ENCODE data around the gene UBE2QL1. TPM values are rescaled to one million over a fixed set of nuclear protein-coding genes. Genes with fewer than 3 reads are reported as not detected.

Gene UBE2QL1
- total RNA-seq, 1 experiment from 2014 or later, result 0.11 TPM

DNA sequence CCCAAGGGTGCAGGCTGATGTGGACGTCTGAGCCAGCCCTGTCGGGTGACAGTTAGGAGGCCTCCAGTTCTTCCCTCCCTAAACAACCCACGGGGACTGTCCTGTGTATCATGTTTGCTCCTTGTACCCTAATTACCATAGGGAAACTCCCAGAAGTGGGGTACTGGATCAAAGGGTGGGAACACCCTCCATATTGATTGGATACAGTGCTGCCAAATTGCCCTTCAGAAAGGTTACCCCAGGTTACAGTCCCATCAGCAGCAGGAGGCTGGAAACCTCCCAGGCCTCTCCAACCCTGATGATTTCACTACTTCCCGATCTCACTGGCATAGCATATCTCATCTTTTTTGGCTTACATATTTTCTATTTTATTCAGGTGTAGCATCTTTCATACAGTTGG, 22.0 kb downstream of the UBE2QL1 start:
- H4K91ac ChIP-seq (ENCODE audit: insufficient read length, low read depth, low read length), result no peak overlapping the region
- no peak overlapping the region for H3K4me2 ChIP-seq (ENCODE audit: insufficient read depth, insufficient read length, low read length)
- no peak overlapping the region for H3K14ac ChIP-seq (ENCODE audit: insufficient read depth, low read length)
- no peak overlapping the region for H2AK5ac ChIP-seq (ENCODE audit: insufficient read length, low read length)
- no peaks in the 10 kb centered on the region for H3K79me2 ChIP-seq (ENCODE audit: insufficient read depth, low read length)
- no peaks in the 10 kb centered on the region for H3K23me2 ChIP-seq (ENCODE audit: insufficient read length, low read depth, low read length, poor library complexity, severe bottlenecking)
- Mint-ChIP-seq H3K4me1 (peaks cover 27 to 38% of the 10 kb centered on the region in 2 experiments), H3K4me3 (no peak overlapping the region), H3K9me3 (no peaks in the 10 kb centered on the region; a peak in 2 of 5 replicates), H3K36me3 (ENCODE audit: insufficient read depth in 1 of 3, low read depth in 3 of 3) (peaks cover 0 to 7% (median 2%) of the 10 kb centered on the region in 3 experiments; a peak in 1 of 7 replicates), H3K27me3 (ENCODE audit: low read depth) (peaks cover 21% of the 10 kb centered on the region), H3K27ac (no peak overlapping the region)
- no peak overlapping the region for H2BK5ac ChIP-seq (ENCODE audit: insufficient read length, low read length)
- no peak overlapping the region for H3K18ac ChIP-seq (ENCODE audit: insufficient read length, low read depth, low read length)
- no peaks in the 10 kb centered on the region for H3K27me3 ChIP-seq (ENCODE audit: insufficient read depth, low read length)
- no peaks in the 10 kb centered on the region for H3K79me1 ChIP-seq (ENCODE audit: insufficient read depth, low read depth, low read length, poor library complexity, severe bottlenecking)
- no peak overlapping the region for H4K5ac ChIP-seq (ENCODE audit: insufficient read length, low read depth, low read length)
- TF ChIP-seq, protein P1, sequence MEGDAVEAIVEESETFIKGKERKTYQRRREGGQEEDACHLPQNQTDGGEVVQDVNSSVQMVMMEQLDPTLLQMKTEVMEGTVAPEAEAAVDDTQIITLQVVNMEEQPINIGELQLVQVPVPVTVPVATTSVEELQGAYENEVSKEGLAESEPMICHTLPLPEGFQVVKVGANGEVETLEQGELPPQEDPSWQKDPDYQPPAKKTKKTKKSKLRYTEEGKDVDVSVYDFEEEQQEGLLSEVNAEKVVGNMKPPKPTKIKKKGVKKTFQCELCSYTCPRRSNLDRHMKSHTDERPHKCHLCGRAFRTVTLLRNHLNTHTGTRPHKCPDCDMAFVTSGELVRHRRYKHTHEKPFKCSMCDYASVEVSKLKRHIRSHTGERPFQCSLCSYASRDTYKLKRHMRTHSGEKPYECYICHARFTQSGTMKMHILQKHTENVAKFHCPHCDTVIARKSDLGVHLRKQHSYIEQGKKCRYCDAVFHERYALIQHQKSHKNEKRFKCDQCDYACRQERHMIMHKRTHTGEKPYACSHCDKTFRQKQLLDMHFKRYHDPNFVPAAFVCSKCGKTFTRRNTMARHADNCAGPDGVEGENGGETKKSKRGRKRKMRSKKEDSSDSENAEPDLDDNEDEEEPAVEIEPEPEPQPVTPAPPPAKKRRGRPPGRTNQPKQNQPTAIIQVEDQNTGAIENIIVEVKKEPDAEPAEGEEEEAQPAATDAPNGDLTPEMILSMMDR (conservative IDR thresholded peaks at IDR 0.05), result no peak
- no peak overlapping the region for H3K9ac ChIP-seq (ENCODE audit: extremely low read depth, insufficient read length, low read length)
- no peak overlapping the region for H3K23ac ChIP-seq (ENCODE audit: insufficient read length, low read depth, low read length)
- no peak overlapping the region for H2BK20ac ChIP-seq (ENCODE audit: low read depth, low read length, poor library complexity, severe bottlenecking)
- H2BK120ac ChIP-seq (ENCODE audit: low read depth, low read length, poor library complexity, severe bottlenecking), result no peak overlapping the region
- H3K4ac ChIP-seq (ENCODE audit: low read depth, low read length), result no peak overlapping the region
- no peak overlapping the region for H2BK12ac ChIP-seq (ENCODE audit: insufficient read length, low read depth, low read length)
- no peak overlapping the region for H4K8ac ChIP-seq (replicated peaks; ENCODE audit: insufficient read length, low read depth, low read length)
- H2AFZ ChIP-seq (ENCODE audit: low read length), result no peak overlapping the region
- DNase-seq, result no peak
- H3K56ac ChIP-seq (ENCODE audit: insufficient read length, low read depth, low read length), result no peak overlapping the region
- H4K20me1 ChIP-seq (ENCODE audit: control insufficient read depth, insufficient read depth, insufficient read length), result no peaks in the 10 kb centered on the region
- H3T11ph ChIP-seq (ENCODE audit: low read length), result no peak overlapping the region
- no peak overlapping the region for H2BK15ac ChIP-seq (ENCODE audit: low read depth, low read length)
- WGBS (ENCODE audit: extremely low coverage, insufficient read length, low lambda C conversion rate), result no CpG with 5 or more reads among the region's 4 CpGs
- no peak overlapping the region for H3K27ac ChIP-seq (ENCODE audit: insufficient read length, low read depth, low read length)
- no peaks in the 10 kb centered on the region for H3K9me3 ChIP-seq (ENCODE audit: control insufficient read depth, low read depth, low read length)
- no peaks in the 10 kb centered on the region; the same call in 1 of the 2 replicates for H3K4me1 ChIP-seq (ENCODE audit: insufficient read depth, low read length)
